ENCODE measurements around the gene KNDC1.

GRCh38 chr10:133224076-133224475 lies 64.1 kb downstream of the KNDC1 start:
- TF ChIP-seq CTCF (IDR thresholded peaks at IDR 0.05) (no peak), POLR2A (IDR thresholded peaks at IDR 0.05) (no peak)
